Esophagus squamous epithelium (tissue), 5 donors: ENCODE results near the gene LRP2. TPM values are rescaled to one million over a fixed set of nuclear protein-coding genes. Genes with fewer than 3 reads are reported as not detected.
A peak's percentile ranks its signal among the peaks of the same experiment; 100 is the strongest.
"Not testable (repeated sequence)": the region's sequence is repeated elsewhere in the genome, so short reads cannot be mapped to it uniquely, and the experiment has no call there.

ENCODE experiments used
- DNase-seq: peaks from one replicate; lab custom pipeline; 2025; lab: John Stamatoyannopoulos, UW
- H3K27ac ChIP-seq, 4 donors: fragments of 200-600 bp; sonication (generic); one replicate each; pipeline ENCODE4 v1.5.1; 2016 to 2019; ENCODE audit warnings: mild to moderate bottlenecking in 1 of 4
- H3K27me3 ChIP-seq, 4 donors: fragments of 200-600 bp; sonication (generic); 1 replicate in 3 of 4; 2 replicates in 1 of 4; pipeline versions ENCODE4 v1.5.1 to v1.6.0; 2017 to 2021; ENCODE audit warnings: antibody characterized with exemption in 1 of 4
- H3K36me3 ChIP-seq, 3 donors: fragments of 200-600 bp; sonication (generic); one replicate each; pipeline ENCODE4 v1.5.1; 2016 to 2019
- H3K4me1 ChIP-seq, 3 donors: fragments of 200-600 bp; sonication (generic); one replicate each; pipeline ENCODE4 v1.5.1; 2017 to 2019
- H3K4me3 ChIP-seq, 4 donors: fragments of 200-600 bp; sonication (generic); 1 replicate in 3 of 4; 2 replicates in 1 of 4; pipeline ENCODE4 v1.5.1; 2016 to 2019; ENCODE audit warnings: mild to moderate bottlenecking in 2 of 4, moderate library complexity in 1 of 4
- H3K9me3 ChIP-seq, 3 donors: fragments of 200-600 bp; sonication (generic); one replicate each; pipeline ENCODE4 v1.5.1; 2016 to 2019
- POLR2A ChIP-seq, 4 donors: fragments of 450-650 bp; IDR thresholded peaks; one replicate each; pipeline ENCODE4 v1.6.1; 2017; ENCODE audit warnings: antibody characterized with exemption in 4 of 4, mild to moderate bottlenecking in 4 of 4, moderate library complexity in 3 of 4
- WGBS, 2 donors: methylation state at CpG; one replicate each; pipeline ENCODE4 v1.1.5; 2018; 5-methylcytosine and 5-hydroxymethylcytosine counted together
- intact Hi-C: fragments of 100-400 bp; cut with DNase I; formaldehyde crosslinking; loops from one replicate; pipeline ENCODE4 v1.15.0; 2022
- total RNA-seq, 4 donors: library from RNA; depleted of rRNA; stranded (reverse); fragments of >200 nt; gene quantifications; one replicate each; pipeline ENCODE4 v1.1.0, GENCODE V29; 2016
- TF ChIP-seq, protein P1 (sequence below), 6 experiments: fragments of 450-650 bp in 4 of 6; fragments of 200-600 bp in 2 of 6; sonication (generic) in 2 of 6; IDR thresholded peaks; one replicate each; pipeline ENCODE4 v1.5.1; 2016 to 2019; ENCODE audit warnings: antibody characterized with exemption in 6 of 6, mild to moderate bottlenecking in 4 of 6, moderate library complexity in 4 of 6
- donor health status: DM: yes; HTN: yes; CAD: no.

LRP2 gene
- total RNA-seq, 4 donors from 2014 or later = under 0.01 to 0.04 TPM; not detected in 2

DNA sequence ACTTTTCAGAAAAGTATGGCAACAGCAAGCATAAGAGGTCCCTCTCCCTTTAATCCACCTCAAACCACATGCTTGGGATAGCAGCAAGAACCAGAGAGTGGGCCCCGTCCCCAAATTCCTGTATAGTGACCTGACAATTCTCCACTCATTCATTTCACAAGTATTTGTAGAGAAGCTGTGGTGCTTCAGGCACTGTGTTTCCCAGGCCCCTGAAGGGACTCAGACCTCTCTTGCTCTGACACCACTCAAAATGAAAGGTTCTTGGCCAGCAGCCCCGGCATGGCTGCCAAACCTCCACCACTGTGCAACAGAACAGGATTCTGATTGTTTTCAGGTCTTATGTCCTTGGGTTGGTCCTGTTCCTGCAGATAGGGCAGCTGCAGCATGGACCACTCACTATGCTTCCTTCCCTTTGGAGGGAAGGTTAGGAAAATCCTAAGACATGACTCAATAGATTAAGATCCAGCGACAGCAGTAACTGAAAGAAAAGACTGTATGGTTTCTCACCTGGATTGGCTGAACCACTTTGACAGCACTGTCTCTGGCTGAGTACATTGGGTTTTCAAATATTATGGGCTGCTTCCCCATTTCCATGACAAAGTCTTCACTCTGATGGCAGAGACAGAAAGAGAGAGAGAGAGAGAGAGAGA is 225.3 kb downstream of the LRP2 start:
- WGBS, 2 donors = 56 to 68% methylated on average over 3 of the region's 3 CpGs
- intact Hi-C loops = no loop called here
- Histone ChIP-seq H3K4me1 (no peaks in the 10 kb centered on the region), H3K9me3 (no peaks in the 10 kb centered on the region), H3K27ac (no peak overlapping the region), H3K36me3 (no peaks in the 10 kb centered on the region), H3K4me3 (no peak overlapping the region), H3K27me3 (peaks cover 0 to 7% (median 0%) of the 10 kb centered on the region in 4 donors)
- TF ChIP-seq, protein P1, sequence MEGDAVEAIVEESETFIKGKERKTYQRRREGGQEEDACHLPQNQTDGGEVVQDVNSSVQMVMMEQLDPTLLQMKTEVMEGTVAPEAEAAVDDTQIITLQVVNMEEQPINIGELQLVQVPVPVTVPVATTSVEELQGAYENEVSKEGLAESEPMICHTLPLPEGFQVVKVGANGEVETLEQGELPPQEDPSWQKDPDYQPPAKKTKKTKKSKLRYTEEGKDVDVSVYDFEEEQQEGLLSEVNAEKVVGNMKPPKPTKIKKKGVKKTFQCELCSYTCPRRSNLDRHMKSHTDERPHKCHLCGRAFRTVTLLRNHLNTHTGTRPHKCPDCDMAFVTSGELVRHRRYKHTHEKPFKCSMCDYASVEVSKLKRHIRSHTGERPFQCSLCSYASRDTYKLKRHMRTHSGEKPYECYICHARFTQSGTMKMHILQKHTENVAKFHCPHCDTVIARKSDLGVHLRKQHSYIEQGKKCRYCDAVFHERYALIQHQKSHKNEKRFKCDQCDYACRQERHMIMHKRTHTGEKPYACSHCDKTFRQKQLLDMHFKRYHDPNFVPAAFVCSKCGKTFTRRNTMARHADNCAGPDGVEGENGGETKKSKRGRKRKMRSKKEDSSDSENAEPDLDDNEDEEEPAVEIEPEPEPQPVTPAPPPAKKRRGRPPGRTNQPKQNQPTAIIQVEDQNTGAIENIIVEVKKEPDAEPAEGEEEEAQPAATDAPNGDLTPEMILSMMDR (IDR thresholded peaks at IDR 0.05) = no peak
- no peak for TF ChIP-seq POLR2A (IDR thresholded peaks at IDR 0.05)
- no peak for DNase-seq

DNA sequence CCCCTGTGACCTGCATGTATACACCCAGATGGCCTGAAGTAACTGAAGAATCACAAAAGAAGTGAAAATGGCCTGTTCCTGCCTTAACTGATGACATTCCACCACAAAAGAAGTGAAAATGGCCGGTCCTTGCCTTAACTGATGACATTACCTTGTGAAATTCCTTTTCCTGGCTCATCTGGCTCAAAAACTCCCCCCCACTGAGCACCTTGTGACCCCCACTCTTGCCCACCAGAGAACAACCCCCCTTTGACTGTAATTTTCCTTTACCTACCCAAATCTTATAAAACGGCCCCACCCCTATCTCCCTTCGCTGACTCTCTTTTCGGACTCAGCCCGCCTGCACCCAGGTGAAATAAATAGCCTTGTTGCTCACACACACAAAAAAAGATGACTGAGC is 225.9 kb downstream of the LRP2 start:
- H3K4me3 ChIP-seq, H3K4me1 ChIP-seq, DNase-seq, H3K9me3 ChIP-seq, H3K27me3 ChIP-seq, H3K36me3 ChIP-seq, intact Hi-C loops, H3K27ac ChIP-seq: not testable (repeated sequence)
- WGBS, 2 donors = 76 to 88% methylated on average over 4 to 5 of the region's 5 CpGs

DNA sequence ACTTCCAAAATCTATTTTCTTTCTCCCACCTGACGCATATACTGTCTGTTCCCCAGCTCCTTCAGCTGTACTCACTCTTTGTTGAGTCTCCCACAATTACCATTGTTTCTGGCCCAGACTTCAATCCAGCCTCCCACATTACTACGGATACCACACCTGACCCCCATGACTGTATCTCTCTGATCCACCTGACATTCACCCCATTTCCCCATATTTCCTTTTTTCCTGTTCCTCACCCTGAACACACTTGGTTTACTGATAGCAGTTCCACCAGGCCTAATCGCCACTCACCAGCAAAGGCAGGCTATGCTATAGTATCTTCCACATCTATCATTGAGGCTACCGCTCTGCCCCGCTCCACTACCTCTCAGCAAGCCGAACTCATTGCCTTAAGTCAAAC is 228.1 kb downstream of the LRP2 start:
- 78 to 85% methylated on average over 6 of the region's 6 CpGs for WGBS, 2 donors
- H3K27ac ChIP-seq, H3K27me3 ChIP-seq, H3K36me3 ChIP-seq, H3K9me3 ChIP-seq, H3K4me3 ChIP-seq, H3K4me1 ChIP-seq, intact Hi-C loops, DNase-seq: not testable (repeated sequence)

DNA sequence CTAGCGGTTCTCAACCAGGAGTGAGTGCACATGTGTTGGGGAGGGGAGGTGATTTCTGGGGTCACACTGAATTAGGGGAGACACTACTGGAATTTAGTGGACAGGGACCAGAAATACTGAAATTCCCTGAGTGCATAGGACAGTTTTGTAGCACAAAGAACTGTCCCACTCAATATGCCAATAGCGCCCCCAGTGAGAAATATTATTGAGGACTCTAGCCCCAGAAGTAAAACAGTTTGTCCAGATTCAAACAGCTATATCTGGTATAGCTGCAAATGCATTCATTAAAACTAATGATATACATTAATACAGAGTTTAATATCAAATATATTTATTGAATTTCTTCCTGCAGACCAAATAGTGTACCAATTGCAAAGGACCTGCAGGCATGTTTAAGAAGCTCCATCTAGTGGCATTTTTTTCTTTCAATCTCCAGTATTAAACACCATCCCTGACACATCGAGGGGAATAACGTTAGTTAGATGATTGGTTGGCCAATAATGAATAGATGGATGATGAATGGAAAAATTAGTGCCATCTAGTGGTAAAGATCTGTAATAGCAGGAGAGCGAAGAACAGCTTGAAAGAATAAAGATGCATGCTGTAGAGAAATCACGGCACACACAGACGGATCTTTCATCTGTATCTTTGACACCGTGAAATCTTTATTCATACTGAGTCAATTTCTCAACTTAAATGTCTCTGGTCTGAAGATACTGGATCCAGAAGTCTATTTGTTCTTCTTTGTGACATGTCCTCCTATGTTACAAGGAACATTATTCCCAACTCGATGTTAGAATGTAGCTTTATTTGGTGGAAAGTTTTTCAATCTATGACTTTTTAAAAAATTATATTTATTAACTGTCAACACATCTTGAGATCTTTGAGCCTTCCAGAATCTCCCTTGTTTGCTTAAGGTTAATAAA is 230.5 kb downstream of the LRP2 start:
- H3K4me3 ChIP-seq = no peak overlapping the region
- H3K9me3 ChIP-seq = no peaks in the 10 kb centered on the region
- no peak overlapping the region for H3K27ac ChIP-seq
- 32 to 33% methylated on average over 9 of the region's 9 CpGs for WGBS, 2 donors
- intact Hi-C loops = no loop called here
- no peak for DNase-seq
- H3K4me1 ChIP-seq = no peaks in the 10 kb centered on the region
- peaks cover 0 to 7% (median 0%) of the 10 kb centered on the region in 4 donors for H3K27me3 ChIP-seq
- TF ChIP-seq, protein P1 (IDR thresholded peaks at IDR 0.05) = peak; percentile 71 to 87 (median 80)
- no peak for TF ChIP-seq POLR2A (IDR thresholded peaks at IDR 0.05)
- no peaks in the 10 kb centered on the region for H3K36me3 ChIP-seq

DNA sequence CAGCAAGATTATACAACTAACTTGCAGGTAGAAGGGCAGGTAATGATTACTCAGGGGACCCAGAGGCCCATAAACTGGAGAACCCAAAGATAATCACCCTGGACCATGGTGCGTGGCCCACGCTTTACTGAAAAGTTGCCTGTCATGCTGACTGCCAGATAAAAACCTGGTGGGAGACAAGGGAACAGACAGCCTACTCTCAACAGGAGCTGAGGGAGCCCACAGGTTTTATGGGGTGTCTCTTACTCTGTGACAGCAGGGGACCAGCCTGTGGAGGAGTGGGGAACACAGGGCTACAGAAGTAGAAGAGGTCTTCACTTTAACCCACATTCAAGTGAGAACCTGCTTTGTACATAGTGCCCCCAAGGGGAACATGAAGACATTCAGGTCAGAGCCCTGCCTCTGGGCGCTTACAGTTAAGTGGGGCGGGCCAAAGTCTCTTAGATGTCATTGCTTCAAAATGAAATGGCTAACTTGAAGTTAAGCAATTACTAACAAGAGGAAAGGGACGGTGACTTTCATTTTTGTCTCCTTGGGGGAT is 232.6 kb downstream of the LRP2 start:
- TF ChIP-seq POLR2A (IDR thresholded peaks at IDR 0.05) = no peak
- TF ChIP-seq, protein P1 (IDR thresholded peaks at IDR 0.05) = no peak
- 91 to 96% methylated on average over 5 of the region's 5 CpGs for WGBS, 2 donors
- intact Hi-C loops = no loop called here
- Histone ChIP-seq H3K4me1 (no peaks in the 10 kb centered on the region), H3K9me3 (no peaks in the 10 kb centered on the region), H3K27ac (no peak overlapping the region), H3K4me3 (no peak overlapping the region), H3K27me3 (peaks cover 0 to 7% (median 0%) of the 10 kb centered on the region in 4 donors), H3K36me3 (no peaks in the 10 kb centered on the region)
- no peak for DNase-seq

DNA sequence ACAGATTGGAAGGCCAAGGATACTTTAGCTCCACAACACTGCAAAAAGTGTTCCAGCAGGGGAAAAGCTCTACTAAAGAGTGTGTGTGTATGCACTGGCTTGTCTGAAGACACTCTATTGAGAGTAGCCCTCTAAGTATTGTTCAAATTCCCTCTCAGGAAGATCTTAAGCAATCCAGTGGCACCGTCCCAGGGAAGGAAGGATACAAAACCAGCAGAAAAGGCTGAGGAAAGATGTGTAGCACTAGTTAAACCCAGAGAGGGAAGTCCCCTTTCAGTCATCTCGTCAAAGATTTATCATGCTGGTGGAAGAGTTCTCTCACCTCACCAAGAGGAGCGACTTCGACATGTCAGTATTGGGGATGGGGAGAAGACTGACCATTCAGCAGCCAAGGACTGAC is 242.5 kb downstream of the LRP2 start:
- Histone ChIP-seq H3K4me1 (no peaks in the 10 kb centered on the region), H3K36me3 (no peaks in the 10 kb centered on the region), H3K9me3 (no peaks in the 10 kb centered on the region), H3K27me3 (peaks cover 0 to 50% (median 0%) of the 10 kb centered on the region in 4 donors), H3K4me3 (no peak overlapping the region), H3K27ac (no peak overlapping the region)
- TF ChIP-seq POLR2A (IDR thresholded peaks at IDR 0.05) = no peak
- TF ChIP-seq, protein P1 (IDR thresholded peaks at IDR 0.05) = no peak
- DNase-seq = no peak
- intact Hi-C loops = no loop called here
- 53 to 55% methylated on average over 4 of the region's 4 CpGs for WGBS, 2 donors
